Motor neuron (in vitro differentiated cells): Measurements from ENCODE around the gene FAR2. TPM values are rescaled to one million over a fixed set of nuclear protein-coding genes. Genes with fewer than 3 reads are reported as not detected.
A peak's percentile ranks its signal among the peaks of the same experiment; 100 is the strongest.
"Not testable (repeated sequence)": the region's sequence is repeated elsewhere in the genome, so short reads cannot be mapped to it uniquely, and the experiment has no call there.

Experiments used
- ATAC-seq, 8 experiments: fragments of 200-7000 bp; cut with Tn5 transposase; replicated peaks in 6 of 8; 2 replicates each; pipeline ENCODE4 v1.8.0; 2021; ENCODE audit warnings: mild to moderate bottlenecking in 8 of 8, moderate library complexity in 8 of 8
- H3K27ac ChIP-seq, 2 donors: fragments of 250-450 bp; sonication (Bioruptor Pico); 2 replicates each; pipeline ENCODE4 v1.9.0; 2021; ENCODE audit warnings: antibody characterized with exemption in 2 of 2, mild to moderate bottlenecking in 2 of 2, moderate library complexity in 1 of 2
- H3K4me1 ChIP-seq, 2 donors: fragments of 250-450 bp; sonication (Bioruptor Pico); replicated peaks in 1 of 2; 2 replicates each; pipeline ENCODE4 v1.6.1; 2021; ENCODE audit warnings: antibody characterized with exemption in 2 of 2, mild to moderate bottlenecking in 2 of 2, moderate library complexity in 1 of 2
- H3K4me3 ChIP-seq, 5 donors: fragments of 250-450 bp; sonication (Bioruptor Pico); 2 replicates each; pipeline ENCODE4 v1.9.0; 2021; ENCODE audit warnings: antibody characterized with exemption in 5 of 5, mild to moderate bottlenecking in 5 of 5, moderate library complexity in 4 of 5
- WGBS, 10 experiments: fragments of 450-650 bp; shearing (Covaris generic); methylation state at CpG; one replicate each; pipeline ENCODE4 v1.0.0; 2022; 5-methylcytosine and 5-hydroxymethylcytosine counted together
- in situ Hi-C, 9 experiments: fragments of 400-800 bp; cut with MboI; loops; one replicate each; pipeline ENCODE4 v1.15.0; 2021; ENCODE audit warnings: low sequenced_read_pairs in 9 of 9, low pct_unique_long_range_greater_than_20kb in 2 of 9; ENCODE audit not compliant: unreplicated experiment in 9 of 9
- total RNA-seq, 8 experiments: library from RNA; unstranded; fragments of 300-600 nt; gene quantifications; 2 replicates each; pipeline versions ENCODE4 v1.2.3 to v1.2.4, GENCODE V29; 2022

FAR2 gene
- total RNA-seq, 8 experiments from 2014 or later: 3.6 to 186 (median 5.7) TPM

GRCh38 chr12:29255042-29255441 lies 106.0 kb downstream of the FAR2 start:
- no peaks in the 10 kb centered on the region for H3K4me1 ChIP-seq
- no peak overlapping the region for H3K27ac ChIP-seq
- in situ Hi-C loops: no loop called here
- ATAC-seq: peak in 2 of 8 experiments; percentile 68 to 72
- no peak overlapping the region for H3K4me3 ChIP-seq

DNA sequence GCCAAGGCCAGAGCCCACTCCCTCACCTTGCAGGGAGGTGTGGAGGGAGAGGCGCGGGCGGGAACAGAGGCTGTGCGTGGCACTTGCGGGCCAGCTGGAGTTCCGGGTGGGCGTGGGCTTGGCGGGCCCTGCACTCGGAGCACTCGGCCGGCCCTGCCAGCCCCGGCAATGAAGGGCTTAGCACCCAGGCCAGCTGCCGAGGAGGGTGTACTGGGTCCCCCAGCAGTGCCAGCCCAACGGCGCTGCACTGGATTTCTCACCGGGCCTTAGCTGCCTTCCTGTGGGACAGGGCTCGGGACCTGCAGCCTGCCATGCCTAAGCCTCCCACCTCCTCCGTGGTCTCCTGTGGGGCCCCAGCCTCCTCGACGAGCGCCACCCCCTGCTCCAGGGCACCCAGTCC lies 107.5 kb downstream of the FAR2 start:
- no peak overlapping the region for H3K27ac ChIP-seq
- no peak overlapping the region for H3K4me3 ChIP-seq
- no peak for ATAC-seq
- in situ Hi-C loops: no loop called here
- no peaks in the 10 kb centered on the region for H3K4me1 ChIP-seq
- WGBS, 10 experiments: 81 to 100% (median 100%) methylated on average over 1 to 7 of the region's 21 CpGs; no CpG with 5 or more reads in 7 of the 10 experiments

- in situ Hi-C loops, H3K4me1 ChIP-seq, H3K4me3 ChIP-seq, H3K27ac ChIP-seq, ATAC-seq: not testable (repeated sequence)
- 83 to 100% (median 89%) methylated on average over 1 to 2 of the region's 12 CpGs; no CpG with 5 or more reads in 6 of the 10 experiments for WGBS, 10 experiments
These were observed 108.6 kb downstream of the FAR2 start for GRCh38 chr12:29257687-29258086.

GRCh38 chr12:29264424-29264823 lies 115.3 kb downstream of the FAR2 start:
- Histone ChIP-seq H3K4me1 (peaks cover 0 to 14% of the 10 kb centered on the region in 2 donors), H3K27ac (no peak overlapping the region), H3K4me3 (no peak overlapping the region)
- in situ Hi-C loops: no loop called here
- no peak for ATAC-seq

GRCh38 chr12:29269706-29270408 lies 120.8 kb downstream of the FAR2 start:
- peak in 4 of 8 experiments; percentile 41 to 82 (median 62) for ATAC-seq
- Histone ChIP-seq H3K27ac (peak overlapping the region in 1 of 2 donors; percentile 36), H3K4me3 (no peak overlapping the region), H3K4me1 (peaks cover 3 to 28% of the 10 kb centered on the region in 2 donors)
- 38 to 100% (median 80%) methylated on average over 1 to 5 of the region's 5 CpGs for WGBS, 10 experiments
- in situ Hi-C loops: no loop called here

- in situ Hi-C loops: no loop called here
- 59 to 94% (median 84%) methylated on average over 1 to 5 of the region's 5 CpGs; no CpG with 5 or more reads in 2 of the 10 experiments for WGBS, 10 experiments
- ATAC-seq: no peak
- peak overlapping the region in 1 of 2 donors; percentile 36 for H3K27ac ChIP-seq
- no peak overlapping the region for H3K4me3 ChIP-seq
- peaks cover 3 to 28% of the 10 kb centered on the region in 2 donors for H3K4me1 ChIP-seq
These were observed 121.4 kb downstream of the FAR2 start for GRCh38 chr12:29270446-29270845.

DNA sequence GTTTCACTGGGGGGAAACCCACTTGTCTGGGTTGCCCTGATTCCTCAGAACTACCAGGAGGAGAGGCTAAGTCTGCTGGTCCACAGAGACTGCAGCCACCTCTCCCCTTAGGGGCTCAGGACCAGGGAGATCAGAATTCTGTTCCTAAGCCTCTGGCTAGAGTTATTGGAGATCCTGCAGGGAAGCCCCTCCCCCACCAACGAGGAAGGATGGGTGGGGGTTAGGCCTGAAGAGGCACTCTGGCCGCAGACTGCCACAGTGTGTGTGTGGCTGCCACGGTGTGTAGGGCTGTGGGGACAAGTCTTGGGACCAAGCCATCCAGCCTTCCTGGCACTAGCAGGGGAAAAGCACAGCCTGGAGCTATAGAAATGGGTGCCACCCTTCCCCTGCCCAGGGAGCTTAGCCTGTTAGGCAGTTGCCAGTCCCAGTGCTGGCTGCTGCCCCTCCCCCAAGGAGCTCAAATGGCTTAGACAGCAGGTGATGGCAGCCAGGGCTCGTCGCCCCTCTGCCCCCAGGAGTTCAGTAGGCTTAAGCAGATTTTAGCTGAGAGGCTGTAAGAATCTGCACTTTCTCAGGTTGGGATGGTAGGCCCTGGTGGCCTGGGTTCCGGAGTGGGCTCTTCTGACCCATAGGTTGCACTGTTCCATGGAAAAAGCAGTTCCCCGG lies 124.2 kb downstream of the FAR2 start:
- 20 to 100% (median 86%) methylated on average over 1 to 3 of the region's 7 CpGs; no CpG with 5 or more reads in 3 of the 10 experiments for WGBS, 10 experiments
- in situ Hi-C loops: no loop called here
- ATAC-seq: no peak
- Histone ChIP-seq H3K4me3 (no peak overlapping the region), H3K4me1 (peaks cover 3 to 22% of the 10 kb centered on the region in 2 donors), H3K27ac (no peak overlapping the region)

DNA sequence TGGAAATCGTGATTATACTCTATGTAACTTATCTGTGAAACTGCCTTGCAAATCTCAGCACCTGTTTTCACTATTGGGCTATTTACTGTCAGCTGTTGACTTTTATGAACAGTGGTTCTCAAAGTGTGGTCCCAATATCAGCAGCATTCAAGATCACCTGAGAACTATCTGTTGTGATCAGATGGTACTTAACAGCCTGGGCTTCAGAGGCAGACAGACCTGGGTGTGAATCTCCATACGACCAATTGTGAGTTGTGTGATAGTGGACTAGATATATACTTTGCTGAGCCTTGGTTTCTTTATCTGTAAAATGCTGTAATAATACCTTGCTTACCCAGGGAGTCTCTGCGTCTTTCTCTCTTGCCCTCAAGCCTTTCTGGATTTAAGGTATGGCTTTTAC lies 126.8 kb downstream of the FAR2 start:
- no peak for ATAC-seq
- Histone ChIP-seq H3K27ac (no peak overlapping the region), H3K4me1 (peaks cover 0 to 13% of the 10 kb centered on the region in 2 donors), H3K4me3 (no peak overlapping the region)
- in situ Hi-C loops: no loop called here
- WGBS, 10 experiments: 60 to 100% (median 100%) methylated on average over 1 to 3 of the region's 3 CpGs; no CpG with 5 or more reads in 2 of the 10 experiments

DNA sequence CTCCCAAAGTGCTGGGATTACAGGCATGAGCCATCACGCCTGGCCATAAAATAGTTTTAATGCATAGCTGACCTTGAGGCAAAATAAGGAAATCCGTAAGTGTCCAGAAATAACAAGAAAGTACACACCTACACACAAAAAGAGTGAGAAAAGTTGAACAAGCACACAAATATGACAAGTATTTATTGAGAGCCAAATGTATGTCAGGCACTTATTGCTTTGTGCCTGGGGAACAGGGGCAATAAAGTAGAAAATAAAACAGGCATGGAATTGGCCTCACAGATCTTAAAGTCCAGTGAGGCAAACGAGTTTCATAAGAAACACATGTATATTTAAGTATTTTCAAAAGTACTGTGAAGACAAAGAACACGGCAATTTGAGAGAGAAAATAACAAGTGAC lies 128.2 kb downstream of the FAR2 start:
- WGBS, 10 experiments: 40 to 100% (median 83%) methylated on average over 2 to 4 of the region's 4 CpGs
- ATAC-seq: no peak
- peaks cover 0 to 17% of the 10 kb centered on the region in 2 donors for H3K4me1 ChIP-seq
- in situ Hi-C loops: no loop called here
- no peak overlapping the region for H3K4me3 ChIP-seq
- no peak overlapping the region for H3K27ac ChIP-seq

DNA sequence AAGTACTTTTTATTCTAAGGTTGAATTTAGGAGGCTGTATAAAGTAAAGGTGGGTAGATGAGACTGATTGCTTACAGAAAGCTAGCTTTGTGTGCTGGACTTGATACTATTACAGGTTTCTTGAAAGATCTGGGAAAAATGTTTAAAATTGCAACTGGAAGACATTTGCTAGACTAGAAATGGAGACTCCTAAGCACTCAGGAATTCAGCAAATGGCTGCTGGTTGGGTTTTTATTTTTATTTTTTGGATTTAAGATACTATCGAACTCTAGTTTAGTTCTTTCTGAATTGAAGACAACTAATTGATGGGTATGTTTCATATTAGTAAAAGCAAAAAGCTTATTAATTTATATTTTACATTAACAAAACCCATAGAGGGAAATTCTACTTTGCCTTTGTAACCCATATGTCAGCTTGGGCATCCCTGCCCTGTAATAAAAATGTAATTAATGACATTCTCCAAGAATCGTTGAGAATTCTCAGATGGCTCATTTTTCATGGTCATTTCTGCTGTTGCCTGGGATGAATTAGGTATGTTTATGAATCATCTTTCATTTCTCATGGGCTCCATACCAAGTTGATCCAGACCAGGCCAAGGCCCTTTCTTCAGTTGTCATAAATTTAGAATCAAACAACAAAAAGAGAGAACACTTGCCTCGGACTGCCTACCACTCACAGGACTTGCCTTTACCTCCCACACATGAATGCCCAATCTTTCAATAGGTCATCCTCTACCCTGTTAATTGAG lies 129.8 kb downstream of the FAR2 start:
- Histone ChIP-seq H3K4me1 (peaks cover 0 to 23% of the 10 kb centered on the region in 2 donors), H3K27ac (no peak overlapping the region), H3K4me3 (no peak overlapping the region)
- 3 to 63% (median 25%) methylated on average over 1 to 3 of the region's 3 CpGs; no CpG with 5 or more reads in 1 of the 10 experiments for WGBS, 10 experiments
- in situ Hi-C loops: no loop called here
- ATAC-seq: peak in 5 of 8 experiments; percentile 18 to 68 (median 41)

GRCh38 chr12:29281371-29282005 lies 132.4 kb downstream of the FAR2 start:
- 29 to 75% (median 67%) methylated on average over 1 to 5 of the region's 5 CpGs for WGBS, 10 experiments
- Histone ChIP-seq H3K27ac (no peak overlapping the region), H3K4me1 (peaks cover 0 to 23% of the 10 kb centered on the region in 2 donors), H3K4me3 (no peak overlapping the region)
- ATAC-seq: no peak
- in situ Hi-C loops: no loop called here

- Histone ChIP-seq H3K27ac (no peak overlapping the region), H3K4me3 (no peak overlapping the region), H3K4me1 (peaks cover 0 to 23% of the 10 kb centered on the region in 2 donors)
- in situ Hi-C loops: no loop called here
- 29 to 68% (median 57%) methylated on average over 1 to 2 of the region's 2 CpGs; no CpG with 5 or more reads in 2 of the 10 experiments for WGBS, 10 experiments
- ATAC-seq: peak in 4 of 8 experiments; percentile 49 to 75 (median 65)
These were observed 133.1 kb downstream of the FAR2 start for GRCh38 chr12:29282031-29282816.
